Liver (tissue), 9 donors: ENCODE results near the gene CLCN7. TPM values are rescaled to one million over a fixed set of nuclear protein-coding genes. Genes with fewer than 3 reads are reported as not detected.

ENCODE experiments used
- DNase-seq: peaks from one replicate; pipeline ENCODE4 v3.0.0-alpha.2; 2017; ENCODE audit warnings: low spot score
- H3K27ac ChIP-seq, 2 donors: one replicate each; pipeline ENCODE4 v1.7.0; 2013; ENCODE audit warnings: inconsistent platforms in 2 of 2, low read length in 2 of 2, control low read depth in 1 of 2, low read depth in 1 of 2, mild to moderate bottlenecking in 1 of 2
- H3K27me3 ChIP-seq, 4 donors: one replicate each; pipeline versions ENCODE4 v1.6.1 to v1.7.0; 2013; ENCODE audit warnings: low read length in 3 of 4, inconsistent platforms in 1 of 4, mild to moderate bottlenecking in 1 of 4, moderate library complexity in 1 of 4; ENCODE audit not compliant: control insufficient read depth in 4 of 4, insufficient read depth in 4 of 4
- H3K36me3 ChIP-seq, 4 donors: one replicate each; pipeline versions ENCODE4 v1.6.1 to v1.7.0; 2013; ENCODE audit warnings: low read length in 3 of 4, mild to moderate bottlenecking in 3 of 4, low read depth in 1 of 4, moderate library complexity in 1 of 4; ENCODE audit not compliant: control insufficient read depth in 4 of 4, insufficient read depth in 3 of 4
- H3K4me1 ChIP-seq, 4 donors: one replicate each; pipeline versions ENCODE4 v1.6.1 to v1.7.0; 2013; ENCODE audit warnings: low read length in 3 of 4, mild to moderate bottlenecking in 3 of 4, moderate library complexity in 1 of 4; ENCODE audit not compliant: control insufficient read depth in 4 of 4, insufficient read depth in 4 of 4
- H3K4me3 ChIP-seq, 3 donors: one replicate each; pipeline versions ENCODE4 v1.6.1 to v1.7.0; 2013; ENCODE audit warnings: low read length in 3 of 3, control low read depth in 1 of 3, low read depth in 1 of 3, mild to moderate bottlenecking in 1 of 3
- H3K9ac ChIP-seq, 2 donors: one replicate each; pipeline ENCODE4 v1.7.0; 2013; ENCODE audit warnings: low read length in 2 of 2, mild to moderate bottlenecking in 2 of 2, moderate library complexity in 2 of 2, control low read depth in 1 of 2, low read depth in 1 of 2
- H3K9me3 ChIP-seq, 4 donors: one replicate each; pipeline versions ENCODE4 v1.6.1 to v1.7.0; 2013; ENCODE audit warnings: low read length in 3 of 4; ENCODE audit not compliant: control insufficient read depth in 4 of 4
- ATF3 ChIP-seq: IDR thresholded peaks from 2 replicates; pipeline ENCODE4 v1.6.1; 2016; ENCODE audit warnings: antibody characterized with exemption
- CTCF ChIP-seq: fragments of 150-350 bp; IDR thresholded peaks from 2 replicates; pipeline ENCODE4 v1.5.1; 2017; ENCODE audit warnings: improper control_type of control experiment, low read depth, low read length; ENCODE audit not compliant: missing input control
- EGR1 ChIP-seq, 2 donors: IDR thresholded peaks; 2 replicates each; pipeline ENCODE4 v1.6.1; 2016 to 2018; ENCODE audit warnings: antibody characterized with exemption in 2 of 2, low read depth in 2 of 2
- FOXA1 ChIP-seq: IDR thresholded peaks from 2 replicates; pipeline ENCODE4 v1.6.1; 2016; ENCODE audit warnings: antibody characterized with exemption
- FOXA2 ChIP-seq: IDR thresholded peaks from 2 replicates; pipeline ENCODE4 v1.6.1; 2016; ENCODE audit warnings: antibody characterized with exemption
- GABPA ChIP-seq, 2 donors: IDR thresholded peaks in 1 of 2; conservative IDR thresholded peaks in 1 of 2; 2 replicates each; pipeline ENCODE4 v1.6.1; 2016; ENCODE audit warnings: antibody characterized with exemption in 2 of 2, mild to moderate bottlenecking in 1 of 2, moderate library complexity in 1 of 2
- HNF4A ChIP-seq, 2 donors: conservative IDR thresholded peaks; 2 replicates each; pipeline ENCODE4 v1.6.1; 2016; ENCODE audit warnings: antibody characterized with exemption in 2 of 2, mild to moderate bottlenecking in 2 of 2
- HNF4G ChIP-seq: IDR thresholded peaks from 2 replicates; pipeline ENCODE4 v1.6.1; 2016; ENCODE audit warnings: antibody characterized with exemption
- JUND ChIP-seq, 2 donors: IDR thresholded peaks; 2 replicates each; pipeline ENCODE4 v1.6.1; 2016; ENCODE audit warnings: antibody characterized with exemption in 2 of 2
- MAX ChIP-seq: IDR thresholded peaks from 2 replicates; pipeline ENCODE4 v1.6.1; 2016; ENCODE audit warnings: antibody characterized with exemption
- NR2F2 ChIP-seq: IDR thresholded peaks from 2 replicates; pipeline ENCODE4 v1.6.1; 2016; ENCODE audit warnings: antibody characterized with exemption
- RAD21 ChIP-seq, 2 donors: IDR thresholded peaks; 2 replicates each; pipeline ENCODE4 v1.6.1; 2016; ENCODE audit warnings: antibody characterized with exemption in 2 of 2, mild to moderate bottlenecking in 2 of 2
- REST ChIP-seq: IDR thresholded peaks from 2 replicates; pipeline ENCODE4 v1.6.1; 2016; ENCODE audit warnings: antibody characterized with exemption, mild to moderate bottlenecking
- RXRA ChIP-seq, 2 donors: IDR thresholded peaks; 2 replicates each; pipeline ENCODE4 v1.6.1; 2017 to 2018; ENCODE audit warnings: antibody characterized with exemption in 2 of 2, mild to moderate bottlenecking in 1 of 2
- SP1 ChIP-seq: IDR thresholded peaks from 2 replicates; pipeline ENCODE4 v1.6.1; 2018; ENCODE audit warnings: antibody characterized with exemption, mild to moderate bottlenecking
- TAF1 ChIP-seq: conservative IDR thresholded peaks from 2 replicates; pipeline ENCODE4 v1.6.1; 2016; ENCODE audit warnings: antibody characterized with exemption, mild to moderate bottlenecking
- YY1 ChIP-seq: IDR thresholded peaks from 2 replicates; pipeline ENCODE4 v1.6.1; 2016; ENCODE audit warnings: antibody characterized with exemption, mild to moderate bottlenecking
- ZBTB33 ChIP-seq: IDR thresholded peaks from 2 replicates; pipeline ENCODE4 v1.6.1; 2016; ENCODE audit warnings: antibody characterized with exemption
- WGBS: extraction: QIAGEN DNeasy Blood & Tissue Kit; methylation state at CpG from one replicate; pipeline ENCODE4 v1.1.7; 2013; 5-methylcytosine and 5-hydroxymethylcytosine counted together
- polyA plus RNA-seq, 2 donors: library from polyadenylated mRNA; stranded (reverse) in 1 of 2; unstranded in 1 of 2; fragments of 200-250 nt in 1 of 2; fragments of >200 nt in 1 of 2; fragmentation: Nextera tagmentation in 1 of 2; extraction: Ambion mirVana in 1 of 2; gene quantifications; one replicate each; pipeline versions ENCODE4 v1.2.1 to v1.2.3, GENCODE V29; 2013 to 2015
- total RNA-seq, 2 donors: library from RNA; depleted of rRNA; stranded (reverse); fragments of >200 nt; gene quantifications; one replicate each; pipeline ENCODE4 v1.2.3, GENCODE V29; 2014
- donor health status: healthy.
- donor health status: healthy.
- donor health status: healthy.
- donor health status: healthy.
- donor health status: healthy.

The CLCN7 gene
- total and polyA plus RNA-seq, 4 donors: 13.9 to 36.2 (median 30.2) TPM

- DNase-seq: no peak
- Histone ChIP-seq H3K36me3 (peaks cover 4 to 34% (median 20%) of the 10 kb centered on the region in 4 donors), H3K27me3 (no peaks in the 10 kb centered on the region), H3K9me3 (no peaks in the 10 kb centered on the region), H3K4me3 (no peak overlapping the region), H3K4me1 (no peaks in the 10 kb centered on the region), H3K9ac (no peak overlapping the region), H3K27ac (no peak overlapping the region)
- no peak for TF ChIP-seq FOXA1
- TF ChIP-seq HNF4G: no peak
- no peak for TF ChIP-seq NR2F2
- no peak for TF ChIP-seq TAF1
- TF ChIP-seq MAX: no peak
- no peak for TF ChIP-seq FOXA2
- no peak for TF ChIP-seq REST
- TF ChIP-seq ATF3: no peak
- TF ChIP-seq GABPA (IDR thresholded peaks at IDR 0.05 in 1 of 2, conservative IDR thresholded peaks at IDR 0.05 in 1 of 2): no peak
- no peak for TF ChIP-seq CTCF
- no peak for TF ChIP-seq ZBTB33
- no peak for TF ChIP-seq SP1
- TF ChIP-seq YY1: no peak
- TF ChIP-seq HNF4A (conservative IDR thresholded peaks at IDR 0.05): no peak
- TF ChIP-seq JUND (IDR thresholded peaks at IDR 0.05): no peak
- no peak for TF ChIP-seq RAD21 (IDR thresholded peaks at IDR 0.05)
- TF ChIP-seq RXRA (IDR thresholded peaks at IDR 0.05): no peak
- TF ChIP-seq EGR1 (IDR thresholded peaks at IDR 0.05; ENCODE audit: low read depth in 2 of 2): no peak
- WGBS: 97% methylated on average over 22 of the region's 22 CpGs
These were observed 31.1 kb upstream of the CLCN7 start for GRCh38 chr16:1505912-1506311.
